Activated naive CD4-positive, alpha-beta T cell treated with anti-CD3 and anti-CD28 coated beads, Interleukin-2, amount 10 ng/mL, durations not matched to agents 7 days and 5 days (primary cell): ENCODE data around the gene CLK3.
"Not testable (repeated sequence)": the region's sequence is repeated elsewhere in the genome, so short reads cannot be mapped to it uniquely, and the experiment has no call there.

Experiments used
- CTCF ChIA-PET: fragments of 350-600 bp; sonication (Branson Sonifier 250); formaldehyde crosslinking; loops from one replicate; lab custom pipeline; 2021; ENCODE audit warnings: antibody characterized with exemption; lab: Charles Lee
- DNase-seq: peaks from one replicate; pipeline ENCODE4 v3.0.0-alpha.2; 2020
- H3K27ac Mint-ChIP-seq: one replicate; pipeline ENCODE4 v1.8.0; 2021; ENCODE audit warnings: mild to moderate bottlenecking, moderate library complexity, mixed read lengths
- H3K27me3 Mint-ChIP-seq: one replicate; pipeline ENCODE4 v1.8.0; 2021; ENCODE audit warnings: mild to moderate bottlenecking, mixed read lengths
- H3K36me3 Mint-ChIP-seq: one replicate; pipeline ENCODE4 v1.8.0; 2021; ENCODE audit warnings: mixed read lengths
- H3K4me1 Mint-ChIP-seq: one replicate; pipeline ENCODE4 v1.8.0; 2021; ENCODE audit warnings: mixed read lengths
- H3K4me3 Mint-ChIP-seq: one replicate; pipeline ENCODE4 v1.8.0; 2021; ENCODE audit warnings: mild to moderate bottlenecking, moderate library complexity, mixed read lengths
- H3K9me3 Mint-ChIP-seq: one replicate; pipeline ENCODE4 v1.8.0; 2021; ENCODE audit warnings: mixed read lengths

The CLK3 gene

DNA sequence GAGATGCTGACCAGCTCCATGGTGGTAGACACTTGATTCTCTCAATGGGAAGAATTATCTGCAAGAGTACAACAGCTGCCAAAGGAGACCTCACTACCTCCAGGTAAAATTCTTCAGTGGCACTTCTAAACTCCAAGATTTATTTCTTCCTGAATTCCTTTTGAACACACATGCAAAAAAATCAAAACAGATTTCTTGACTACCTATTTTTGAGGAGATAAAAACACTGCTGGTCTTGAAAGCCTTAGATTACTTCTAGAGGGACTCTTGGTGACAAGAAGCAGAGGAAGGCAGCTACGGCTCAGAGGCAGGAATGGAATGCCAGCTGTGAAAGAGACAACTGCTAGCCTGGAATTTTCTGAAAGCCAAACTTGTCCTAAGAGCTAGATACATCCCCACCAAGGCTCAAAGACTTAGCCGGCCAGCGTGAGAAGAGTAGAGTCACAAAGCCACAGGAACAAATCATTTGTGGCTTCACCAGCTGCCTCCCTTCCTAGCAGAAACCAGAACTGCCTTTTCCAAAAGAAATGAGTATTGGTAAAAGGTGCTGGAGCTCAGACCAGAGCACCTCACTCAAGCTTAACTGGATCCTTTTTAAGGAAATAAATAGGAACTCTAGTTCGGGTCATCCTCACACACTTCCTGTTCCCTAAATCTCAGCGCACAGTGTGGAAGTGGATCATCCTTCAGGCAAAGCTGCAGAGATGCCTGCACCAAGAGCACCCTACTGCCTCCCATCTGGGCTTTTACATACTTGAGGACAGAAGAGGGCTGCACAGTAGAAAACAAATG lies 32.6 kb downstream of the CLK3 start:
- Mint-ChIP-seq H3K4me3 (no peak overlapping the region), H3K9me3 (no peaks in the 10 kb centered on the region), H3K36me3 (peaks cover 5% of the 10 kb centered on the region), H3K27me3 (no peaks in the 10 kb centered on the region), H3K4me1 (no peaks in the 10 kb centered on the region), H3K27ac (no peak overlapping the region)
- DNase-seq: no peak
- CTCF ChIA-PET: interaction anchor here (0.6 to 1.9 kb wide), 5 partner anchors 9 to 254 kb away, joined by 3 to 6 read pairs (median 3); no protein-coding TSS in a partner anchor

DNA sequence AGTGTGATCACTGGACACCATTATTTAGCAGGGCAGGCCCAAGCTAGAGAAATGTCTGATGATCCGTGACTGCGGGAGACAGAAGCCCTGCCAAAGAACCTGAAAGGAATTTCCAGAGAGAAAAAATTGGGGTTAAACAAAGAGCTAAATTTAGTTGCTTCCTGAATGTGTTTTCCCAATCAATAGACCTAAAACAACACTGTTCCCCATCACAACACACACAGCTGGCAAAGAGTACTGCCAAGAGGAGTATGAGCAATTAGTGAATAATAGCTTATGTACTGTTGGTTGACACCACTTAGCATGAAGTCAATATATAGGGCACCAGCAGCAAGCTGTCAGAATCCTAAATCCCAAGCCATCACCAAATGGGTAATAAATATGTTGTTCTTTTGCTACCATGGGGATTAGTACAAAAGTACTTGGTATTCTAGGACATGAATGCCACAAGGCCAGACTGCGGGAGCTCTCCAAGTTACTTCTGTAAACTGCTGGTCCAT lies 35.7 kb downstream of the CLK3 start:
- Mint-ChIP-seq H3K4me1 (peaks cover 6% of the 10 kb centered on the region), H3K4me3 (no peak overlapping the region), H3K27ac (no peak overlapping the region), H3K9me3 (no peaks in the 10 kb centered on the region), H3K27me3 (no peaks in the 10 kb centered on the region), H3K36me3 (peaks cover 8% of the 10 kb centered on the region)
- no peak for DNase-seq
- CTCF ChIA-PET: interaction anchor here (1.0 to 1.1 kb wide), 2 partner anchors 16 to 118 kb away, joined by 3 to 5 read pairs; no protein-coding TSS in a partner anchor

DNA sequence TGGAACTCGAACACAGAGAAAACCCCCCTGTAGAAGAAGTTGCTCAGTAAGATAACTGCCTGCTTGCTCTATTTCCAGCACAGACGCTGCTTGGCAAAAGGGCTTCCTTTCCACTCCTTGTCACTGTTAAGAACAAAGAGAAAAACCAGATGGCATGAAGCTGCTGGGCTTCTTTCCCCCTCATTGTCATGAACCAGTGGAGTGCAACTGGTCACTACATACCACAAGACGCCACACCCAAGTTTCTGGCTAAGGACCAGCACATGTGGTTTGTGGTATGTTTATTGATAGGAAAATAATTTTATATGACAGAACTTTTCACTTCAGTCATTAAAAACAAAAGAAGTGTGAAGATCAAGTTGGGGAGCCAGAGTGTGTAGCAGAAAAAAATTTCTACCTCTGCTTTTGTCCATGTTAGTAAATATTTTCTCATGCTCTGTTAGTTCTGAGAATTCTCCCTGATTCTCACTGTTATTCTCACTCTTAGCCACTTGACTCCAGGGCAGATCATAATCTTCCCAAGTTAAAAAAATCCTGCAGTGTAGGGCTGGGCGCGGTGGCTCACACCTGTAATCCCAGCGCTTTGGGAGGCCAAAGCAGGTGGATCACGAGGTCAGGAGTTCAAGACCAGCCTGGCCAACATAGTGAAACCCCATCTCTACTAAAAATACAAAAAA lies 37.9 kb downstream of the CLK3 start:
- peaks cover 14% of the 10 kb centered on the region for H3K4me1 Mint-ChIP-seq
- peaks cover 7% of the 10 kb centered on the region for H3K36me3 Mint-ChIP-seq

DNA sequence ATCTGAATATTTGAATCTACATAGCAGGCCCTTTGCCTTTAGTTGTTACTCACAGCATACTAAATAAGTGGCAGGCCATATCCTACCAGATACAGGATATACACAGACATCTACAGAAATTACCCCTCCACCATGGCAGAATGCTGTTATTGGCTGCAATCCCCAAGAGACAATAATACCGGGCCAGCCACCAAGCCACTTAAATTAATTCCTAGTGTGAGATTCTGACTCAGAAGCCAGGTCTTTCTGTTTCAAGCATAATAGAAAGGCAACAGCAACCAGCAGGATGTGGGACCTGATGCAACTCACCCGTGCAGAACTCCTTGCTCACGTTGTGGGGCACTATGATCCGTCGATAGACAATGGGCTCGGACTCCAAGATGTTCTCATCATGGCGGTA lies 39.8 kb downstream of the CLK3 start:
- Mint-ChIP-seq H3K27ac (no peak overlapping the region), H3K27me3 (no peaks in the 10 kb centered on the region), H3K9me3 (no peaks in the 10 kb centered on the region), H3K4me1 (peaks cover 14% of the 10 kb centered on the region), H3K36me3 (peaks cover 9% of the 10 kb centered on the region), H3K4me3 (no peak overlapping the region)
- CTCF ChIA-PET: no interaction called here
- DNase-seq: no peak

More for the DNA sequence above, 37.9 kb downstream of the CLK3 start:
- CTCF ChIA-PET: interaction anchor here (0.7 kb wide), 1 partner anchor 184 kb away, joined by 3 read pairs; no protein-coding TSS in a partner anchor
- no peaks in the 10 kb centered on the region for H3K27me3 Mint-ChIP-seq
- H3K27ac Mint-ChIP-seq: peak overlapping the region; percentile 53
- DNase-seq: no peak
- no peaks in the 10 kb centered on the region for H3K9me3 Mint-ChIP-seq
- no peak overlapping the region for H3K4me3 Mint-ChIP-seq

DNA sequence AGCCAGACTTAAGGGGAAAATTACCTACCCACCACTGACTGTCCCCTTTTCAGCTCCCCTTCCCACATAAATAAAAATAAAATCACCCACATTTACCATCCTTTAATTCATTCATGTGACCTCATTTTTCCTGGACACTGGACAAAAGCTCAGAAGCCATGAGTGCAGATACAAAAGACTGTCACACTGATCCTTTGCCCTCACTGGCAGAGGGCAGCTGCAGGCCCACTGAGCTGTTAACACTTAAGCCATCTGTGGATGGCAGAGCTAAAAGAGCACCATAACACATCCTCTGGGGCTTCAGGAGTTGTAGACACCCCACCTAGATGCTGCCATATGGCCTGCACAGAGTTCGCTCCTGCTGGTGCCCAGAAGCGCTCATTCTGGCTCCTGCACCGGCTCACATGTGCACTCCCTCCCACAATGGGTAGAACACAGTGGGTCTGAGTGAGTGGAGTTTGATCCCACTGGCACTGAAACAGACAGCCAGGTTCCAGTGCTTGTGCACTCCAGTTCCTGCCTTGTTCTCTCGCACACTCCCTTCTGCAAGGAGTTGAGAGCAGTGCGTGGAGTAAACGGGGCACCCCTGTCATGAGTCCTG lies 41.4 kb downstream of the CLK3 start:
- CTCF ChIA-PET: interaction anchor here (1.1 to 1.3 kb wide), 2 partner anchors 9 to 24 kb away, joined by 3 to 6 read pairs; no protein-coding TSS in a partner anchor
- no peak overlapping the region for H3K27ac Mint-ChIP-seq
- no peak overlapping the region for H3K4me3 Mint-ChIP-seq

DNA sequence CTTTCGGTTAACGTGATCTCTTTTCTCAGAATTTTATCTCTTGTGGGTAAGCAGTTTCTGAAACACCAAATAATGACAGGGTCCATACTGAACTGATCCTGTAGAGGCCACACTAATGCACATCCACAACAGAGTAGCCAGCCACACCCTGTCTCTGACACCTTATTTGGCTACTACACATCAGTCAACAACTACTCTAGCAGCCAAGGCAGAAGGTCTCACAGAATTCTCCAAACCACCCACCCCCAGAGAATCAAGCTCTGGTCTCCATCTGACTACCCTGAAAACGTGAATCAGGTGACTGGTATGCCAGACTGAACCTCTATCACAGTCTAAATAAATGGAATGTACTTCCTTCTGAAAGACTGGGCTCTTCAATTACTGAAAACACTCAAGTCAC lies 42.2 kb downstream of the CLK3 start:
- peaks cover 10% of the 10 kb centered on the region for H3K36me3 Mint-ChIP-seq
- CTCF ChIA-PET: interaction anchor here (1.3 kb wide), 1 partner anchor 10 kb away, joined by 3 read pairs; no protein-coding TSS in a partner anchor
- DNase-seq: no peak
- peaks cover 14% of the 10 kb centered on the region for H3K4me1 Mint-ChIP-seq
- H3K9me3 Mint-ChIP-seq: no peaks in the 10 kb centered on the region
- H3K4me3 Mint-ChIP-seq: no peak overlapping the region
- H3K27ac Mint-ChIP-seq: no peak overlapping the region
- H3K27me3 Mint-ChIP-seq: no peaks in the 10 kb centered on the region

More for the DNA sequence above, 41.4 kb downstream of the CLK3 start:
- Mint-ChIP-seq H3K27me3 (no peaks in the 10 kb centered on the region), H3K4me1 (peaks cover 14% of the 10 kb centered on the region), H3K9me3 (no peaks in the 10 kb centered on the region), H3K36me3 (peaks cover 10% of the 10 kb centered on the region)
- DNase-seq: no peak

DNA sequence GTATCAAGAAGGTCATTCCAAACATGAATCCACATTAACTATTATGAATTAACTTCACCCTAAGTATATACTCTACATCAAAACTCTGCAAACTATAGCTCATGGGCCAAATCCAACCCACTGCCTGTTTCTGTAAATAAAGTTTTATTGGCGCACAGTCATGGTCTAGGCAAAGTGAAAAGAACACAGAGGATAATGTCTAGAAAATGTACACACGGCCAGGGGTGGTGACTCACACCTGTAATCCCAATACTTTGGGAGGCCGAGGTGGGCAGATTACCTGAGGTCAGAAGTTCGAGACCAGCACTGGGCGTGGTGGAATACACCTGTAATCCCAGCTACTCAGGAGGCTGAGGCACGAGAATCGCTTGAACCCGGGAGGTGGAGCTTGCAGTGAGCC lies 45.6 kb downstream of the CLK3 start:
- H3K4me3 Mint-ChIP-seq, H3K27me3 Mint-ChIP-seq, H3K9me3 Mint-ChIP-seq, DNase-seq, H3K4me1 Mint-ChIP-seq, H3K36me3 Mint-ChIP-seq, H3K27ac Mint-ChIP-seq: not testable (repeated sequence)
- CTCF ChIA-PET: interaction anchor here (1.3 kb wide), 1 partner anchor 240 kb away, joined by 3 read pairs; no protein-coding TSS in a partner anchor

DNA sequence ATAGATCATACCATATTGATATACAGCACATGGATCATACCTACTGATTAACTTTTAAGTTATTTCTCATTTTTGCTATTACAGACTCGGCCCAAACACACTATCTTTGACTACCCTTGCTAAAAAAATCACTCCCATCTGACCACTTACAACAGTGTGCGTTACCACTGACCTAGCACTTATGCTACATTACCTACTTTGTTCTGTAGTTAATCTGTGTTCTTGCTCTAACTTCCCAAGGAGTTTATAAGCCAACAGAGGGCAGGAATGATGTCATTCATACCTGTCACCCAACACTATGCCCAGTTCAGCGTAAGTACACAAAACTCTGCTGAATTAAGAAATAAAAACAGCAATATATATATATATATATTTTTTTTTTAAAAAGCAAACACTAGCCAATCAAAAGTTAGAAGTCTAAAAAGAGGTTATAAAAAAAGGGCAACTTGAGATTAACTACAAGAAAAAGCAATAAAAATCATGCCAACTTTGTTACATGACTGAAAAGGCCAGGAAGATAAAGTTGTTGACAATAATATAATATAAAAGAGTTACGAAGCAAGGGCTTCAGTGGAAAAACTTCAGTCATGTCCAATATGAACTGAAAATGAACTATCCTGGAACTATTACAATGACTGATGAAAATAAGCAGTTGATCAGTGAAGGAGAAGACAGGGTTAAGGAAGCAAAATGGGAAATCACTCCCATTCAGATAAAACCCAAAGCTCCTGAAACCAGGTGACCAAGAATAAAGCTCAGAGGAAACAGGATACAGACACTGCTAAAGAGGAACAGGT lies 46.6 kb downstream of the CLK3 start:
- Mint-ChIP-seq H3K4me3 (no peak overlapping the region), H3K27ac (no peak overlapping the region), H3K4me1 (peaks cover 7% of the 10 kb centered on the region), H3K27me3 (no peaks in the 10 kb centered on the region), H3K9me3 (no peaks in the 10 kb centered on the region), H3K36me3 (peaks cover 4% of the 10 kb centered on the region)
- DNase-seq: no peak
- CTCF ChIA-PET: interaction anchor here (1.2 to 1.3 kb wide), 2 partner anchors 107 to 239 kb away, joined by 3 to 4 read pairs; no protein-coding TSS in a partner anchor

DNA sequence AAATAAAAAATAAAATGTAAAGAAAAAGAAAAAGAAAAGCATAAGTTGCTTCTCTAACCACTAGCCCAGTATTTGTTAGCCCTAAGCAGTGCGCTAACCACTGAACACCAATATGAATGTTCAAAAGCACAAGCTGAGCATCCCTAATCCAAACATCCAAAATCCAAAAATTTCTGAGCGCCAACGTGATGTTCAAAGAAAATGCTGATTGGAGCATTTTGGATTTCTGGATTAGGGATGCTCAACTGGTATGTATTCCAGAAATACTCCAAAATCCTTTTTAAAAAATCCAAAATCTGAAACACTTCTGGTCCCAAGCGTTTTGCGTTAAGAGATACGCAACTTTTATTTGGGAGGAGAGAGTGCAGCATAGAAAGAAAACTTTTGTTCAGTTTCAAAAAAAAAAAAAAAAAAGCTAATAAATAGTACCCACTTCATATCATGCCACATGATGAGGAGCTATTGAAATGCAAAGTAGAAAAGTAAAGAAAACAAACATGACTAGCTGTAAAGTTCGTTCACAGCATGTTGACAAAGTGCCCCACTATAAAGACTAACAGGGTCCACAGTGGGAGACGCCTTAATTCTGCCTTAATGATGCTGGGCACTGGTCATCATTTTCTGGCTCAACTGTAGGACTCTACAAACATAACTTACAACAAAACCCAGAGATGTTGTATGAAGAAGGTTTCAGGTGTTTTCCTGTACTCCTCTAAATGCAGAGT lies 47.8 kb downstream of the CLK3 start:
- Mint-ChIP-seq H3K27me3 (no peaks in the 10 kb centered on the region), H3K4me3 (no peak overlapping the region), H3K27ac (no peak overlapping the region), H3K9me3 (no peaks in the 10 kb centered on the region), H3K4me1 (no peaks in the 10 kb centered on the region), H3K36me3 (peaks cover 9% of the 10 kb centered on the region)
- CTCF ChIA-PET: interaction anchor here (0.9 to 1.2 kb wide), 2 partner anchors 79 to 106 kb away, joined by 3 to 4 read pairs; no protein-coding TSS in a partner anchor
- DNase-seq: no peak

DNA sequence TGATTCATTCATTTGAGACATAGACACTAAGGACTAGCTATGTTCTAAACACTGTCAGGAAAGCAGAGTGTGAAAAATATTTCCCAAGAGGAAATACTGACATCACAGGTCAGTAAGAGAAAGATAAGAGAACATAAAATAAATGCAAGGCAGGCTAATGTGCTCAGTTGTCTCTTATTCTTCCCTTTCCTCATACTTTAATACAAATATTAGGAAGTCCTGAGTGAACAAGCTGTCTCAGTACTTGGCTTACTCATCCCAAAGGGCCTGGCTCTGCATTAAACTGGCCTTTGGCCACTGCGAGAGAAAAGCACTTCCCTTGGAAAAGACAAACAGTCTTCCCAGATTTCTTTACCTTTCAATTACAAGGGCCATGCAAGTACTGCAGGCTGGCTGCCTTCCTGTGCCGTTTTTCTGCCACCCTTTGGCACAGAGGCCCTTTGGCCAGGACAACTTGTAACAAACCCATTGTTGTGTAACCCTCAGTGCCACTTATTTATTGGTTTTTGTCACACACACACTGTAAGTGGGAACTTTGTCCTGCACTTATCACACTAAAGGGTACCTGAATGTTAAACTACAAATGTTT lies 48.5 kb downstream of the CLK3 start:
- DNase-seq: no peak
- H3K27ac Mint-ChIP-seq: no peak overlapping the region
- CTCF ChIA-PET: no interaction called here
- no peaks in the 10 kb centered on the region for H3K4me1 Mint-ChIP-seq
- no peaks in the 10 kb centered on the region for H3K9me3 Mint-ChIP-seq
- no peaks in the 10 kb centered on the region for H3K27me3 Mint-ChIP-seq
- H3K36me3 Mint-ChIP-seq: peaks cover 8% of the 10 kb centered on the region
- no peak overlapping the region for H3K4me3 Mint-ChIP-seq

DNA sequence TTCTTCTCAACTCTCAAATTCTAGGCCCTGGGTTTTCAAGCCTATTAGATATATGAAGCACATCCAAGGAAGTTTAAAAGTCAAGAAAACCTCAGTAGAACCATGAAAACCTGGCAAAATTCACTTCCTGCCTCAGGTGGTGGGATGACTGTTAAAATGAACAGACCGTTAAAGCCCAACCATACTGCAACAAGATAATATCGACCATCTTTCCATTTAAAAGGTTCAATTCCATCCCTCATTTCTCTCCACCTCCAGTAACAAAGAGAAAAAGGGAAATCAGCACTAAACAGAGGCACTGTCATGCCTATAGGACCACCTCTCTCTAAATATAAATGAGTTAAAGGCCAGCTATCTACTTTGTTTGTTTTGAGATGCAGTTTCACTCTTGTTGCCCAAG lies 49.0 kb downstream of the CLK3 start:
- Mint-ChIP-seq H3K36me3 (peaks cover 8% of the 10 kb centered on the region), H3K9me3 (no peaks in the 10 kb centered on the region), H3K4me3 (no peak overlapping the region), H3K27me3 (no peaks in the 10 kb centered on the region), H3K27ac (no peak overlapping the region), H3K4me1 (no peaks in the 10 kb centered on the region)
- CTCF ChIA-PET: no interaction called here
- no peak for DNase-seq

DNA sequence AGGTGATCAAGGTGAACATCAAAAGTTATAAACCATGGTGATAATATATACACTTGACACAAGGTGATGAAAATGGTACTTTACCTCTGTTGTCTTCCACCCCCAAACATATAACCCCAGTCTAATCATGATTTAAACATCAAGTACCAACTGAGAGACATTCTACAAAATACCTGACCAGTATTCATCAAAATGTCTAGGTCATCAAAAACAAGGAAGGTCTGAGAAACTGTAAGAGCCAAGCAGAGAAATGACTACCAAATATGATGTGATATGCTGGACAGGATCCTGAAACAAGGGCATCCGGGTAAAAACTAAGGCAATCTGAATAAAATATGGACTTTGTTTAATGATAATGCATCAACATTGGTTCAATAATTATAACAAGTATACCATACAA lies 52.3 kb downstream of the CLK3 start:
- H3K9me3 Mint-ChIP-seq: no peaks in the 10 kb centered on the region
- no peaks in the 10 kb centered on the region for H3K27me3 Mint-ChIP-seq
- DNase-seq: no peak
- H3K27ac Mint-ChIP-seq: no peak overlapping the region
- no peak overlapping the region for H3K4me3 Mint-ChIP-seq
- H3K36me3 Mint-ChIP-seq: peaks cover 18% of the 10 kb centered on the region
- no peaks in the 10 kb centered on the region for H3K4me1 Mint-ChIP-seq
- CTCF ChIA-PET: interaction anchor here (0.6 kb wide), 1 partner anchor 1612 kb away, joined by 3 read pairs; no protein-coding TSS in a partner anchor
